Activated naive CD8-positive, alpha-beta T cell (primary cell): ENCODE results near the gene TP53BP2.

Source experiments
- H3K27ac Mint-ChIP-seq: one replicate; pipeline ENCODE4 v1.8.0; 2021; ENCODE audit warnings: mixed read lengths
- H3K27me3 Mint-ChIP-seq: one replicate; pipeline ENCODE4 v1.8.0; 2021; ENCODE audit warnings: mixed read lengths
- H3K36me3 Mint-ChIP-seq: one replicate; pipeline ENCODE4 v1.8.0; 2021; ENCODE audit warnings: mixed read lengths
- H3K4me1 Mint-ChIP-seq: one replicate; pipeline ENCODE4 v1.8.0; 2021; ENCODE audit warnings: low read depth, mixed read lengths
- H3K4me3 Mint-ChIP-seq: one replicate; pipeline ENCODE4 v1.8.0; 2021; ENCODE audit warnings: mild to moderate bottlenecking, mixed read lengths
- H3K9me3 Mint-ChIP-seq: one replicate; pipeline ENCODE4 v1.8.0; 2021; ENCODE audit warnings: low read depth, mixed read lengths

Gene TP53BP2

GRCh38 chr1:223759273-223759672 lies 86.5 kb downstream of the TP53BP2 start:
- Mint-ChIP-seq H3K36me3 (peaks cover 8% of the 10 kb centered on the region), H3K4me3 (no peak overlapping the region), H3K27me3 (no peaks in the 10 kb centered on the region), H3K4me1 (no peaks in the 10 kb centered on the region), H3K9me3 (no peaks in the 10 kb centered on the region), H3K27ac (no peak overlapping the region)

- no peaks in the 10 kb centered on the region for H3K9me3 Mint-ChIP-seq
- H3K4me1 Mint-ChIP-seq = no peaks in the 10 kb centered on the region
- no peak overlapping the region for H3K4me3 Mint-ChIP-seq
- no peak overlapping the region for H3K27ac Mint-ChIP-seq
- peaks cover 8% of the 10 kb centered on the region for H3K36me3 Mint-ChIP-seq
- no peaks in the 10 kb centered on the region for H3K27me3 Mint-ChIP-seq
These were observed 87.0 kb downstream of the TP53BP2 start for GRCh38 chr1:223758734-223759133.

GRCh38 chr1:223756806-223757700 lies 88.7 kb downstream of the TP53BP2 start:
- H3K27me3 Mint-ChIP-seq = no peaks in the 10 kb centered on the region
- peaks cover 1% of the 10 kb centered on the region for H3K36me3 Mint-ChIP-seq
- no peak overlapping the region for H3K4me3 Mint-ChIP-seq
- H3K4me1 Mint-ChIP-seq = no peaks in the 10 kb centered on the region
- no peaks in the 10 kb centered on the region for H3K9me3 Mint-ChIP-seq
- no peak overlapping the region for H3K27ac Mint-ChIP-seq

GRCh38 chr1:223755992-223756775 lies 89.6 kb downstream of the TP53BP2 start:
- no peaks in the 10 kb centered on the region for H3K9me3 Mint-ChIP-seq
- no peaks in the 10 kb centered on the region for H3K4me1 Mint-ChIP-seq
- peak overlapping the region; percentile 34 for H3K27ac Mint-ChIP-seq
- H3K27me3 Mint-ChIP-seq = no peaks in the 10 kb centered on the region
- peaks cover 6% of the 10 kb centered on the region for H3K36me3 Mint-ChIP-seq
- H3K4me3 Mint-ChIP-seq = no peak overlapping the region

GRCh38 chr1:223755432-223755792 lies 90.3 kb downstream of the TP53BP2 start:
- H3K27me3 Mint-ChIP-seq = no peaks in the 10 kb centered on the region

GRCh38 chr1:223754681-223755431 lies 90.9 kb downstream of the TP53BP2 start:
- Mint-ChIP-seq H3K27me3 (no peaks in the 10 kb centered on the region), H3K36me3 (peaks cover 11% of the 10 kb centered on the region), H3K4me3 (no peak overlapping the region), H3K27ac (no peak overlapping the region), H3K9me3 (no peaks in the 10 kb centered on the region), H3K4me1 (no peaks in the 10 kb centered on the region)

More at GRCh38 chr1:223755432-223755792, 90.3 kb downstream of the TP53BP2 start:
- H3K9me3 Mint-ChIP-seq = no peaks in the 10 kb centered on the region
- no peak overlapping the region for H3K27ac Mint-ChIP-seq
- H3K4me1 Mint-ChIP-seq = no peaks in the 10 kb centered on the region
- no peak overlapping the region for H3K4me3 Mint-ChIP-seq
- H3K36me3 Mint-ChIP-seq = peaks cover 6% of the 10 kb centered on the region

GRCh38 chr1:223752721-223753515 lies 92.8 kb downstream of the TP53BP2 start:
- Mint-ChIP-seq H3K36me3 (peaks cover 11% of the 10 kb centered on the region), H3K27me3 (no peaks in the 10 kb centered on the region), H3K4me3 (no peak overlapping the region), H3K27ac (no peak overlapping the region), H3K9me3 (no peaks in the 10 kb centered on the region), H3K4me1 (peaks cover 6% of the 10 kb centered on the region)

GRCh38 chr1:223751696-223752095 lies 94.1 kb downstream of the TP53BP2 start:
- Mint-ChIP-seq H3K27ac (peak overlapping the region; percentile 10), H3K9me3 (no peaks in the 10 kb centered on the region), H3K27me3 (no peaks in the 10 kb centered on the region), H3K4me1 (peaks cover 9% of the 10 kb centered on the region), H3K36me3 (peaks cover 15% of the 10 kb centered on the region), H3K4me3 (no peak overlapping the region)

- H3K36me3 Mint-ChIP-seq = peaks cover 15% of the 10 kb centered on the region
- H3K27me3 Mint-ChIP-seq = no peaks in the 10 kb centered on the region
- peaks cover 9% of the 10 kb centered on the region for H3K4me1 Mint-ChIP-seq
- H3K27ac Mint-ChIP-seq = no peak overlapping the region
- no peak overlapping the region for H3K4me3 Mint-ChIP-seq
- no peaks in the 10 kb centered on the region for H3K9me3 Mint-ChIP-seq
These were observed 94.8 kb downstream of the TP53BP2 start for GRCh38 chr1:223750730-223751570.

- Mint-ChIP-seq H3K27ac (peak overlapping the region; percentile 34), H3K36me3 (peaks cover 15% of the 10 kb centered on the region), H3K9me3 (no peaks in the 10 kb centered on the region), H3K4me3 (peak overlapping the region; percentile 74), H3K4me1 (peaks cover 9% of the 10 kb centered on the region), H3K27me3 (no peaks in the 10 kb centered on the region)
These were observed 96.7 kb downstream of the TP53BP2 start for GRCh38 chr1:223748773-223749733.

GRCh38 chr1:223748405-223748772 lies 97.4 kb downstream of the TP53BP2 start:
- Mint-ChIP-seq H3K9me3 (no peaks in the 10 kb centered on the region), H3K27ac (no peak overlapping the region), H3K27me3 (no peaks in the 10 kb centered on the region), H3K36me3 (peaks cover 15% of the 10 kb centered on the region), H3K4me1 (peaks cover 9% of the 10 kb centered on the region), H3K4me3 (peak overlapping the region; percentile 74)

- Mint-ChIP-seq H3K27ac (no peak overlapping the region), H3K36me3 (peaks cover 15% of the 10 kb centered on the region)
These were observed 97.9 kb downstream of the TP53BP2 start for GRCh38 chr1:223747838-223748335.

More at GRCh38 chr1:223747838-223748335, 97.9 kb downstream of the TP53BP2 start:
- Mint-ChIP-seq H3K27me3 (no peaks in the 10 kb centered on the region), H3K4me1 (peaks cover 9% of the 10 kb centered on the region), H3K9me3 (no peaks in the 10 kb centered on the region), H3K4me3 (peak overlapping the region; percentile 27)
